ENCODE data around the gene HLA-A.
"Not testable (repeated sequence)": the region's sequence is repeated elsewhere in the genome, so short reads cannot be mapped to it uniquely, and the experiment has no call there.

Gene HLA-A

DNA sequence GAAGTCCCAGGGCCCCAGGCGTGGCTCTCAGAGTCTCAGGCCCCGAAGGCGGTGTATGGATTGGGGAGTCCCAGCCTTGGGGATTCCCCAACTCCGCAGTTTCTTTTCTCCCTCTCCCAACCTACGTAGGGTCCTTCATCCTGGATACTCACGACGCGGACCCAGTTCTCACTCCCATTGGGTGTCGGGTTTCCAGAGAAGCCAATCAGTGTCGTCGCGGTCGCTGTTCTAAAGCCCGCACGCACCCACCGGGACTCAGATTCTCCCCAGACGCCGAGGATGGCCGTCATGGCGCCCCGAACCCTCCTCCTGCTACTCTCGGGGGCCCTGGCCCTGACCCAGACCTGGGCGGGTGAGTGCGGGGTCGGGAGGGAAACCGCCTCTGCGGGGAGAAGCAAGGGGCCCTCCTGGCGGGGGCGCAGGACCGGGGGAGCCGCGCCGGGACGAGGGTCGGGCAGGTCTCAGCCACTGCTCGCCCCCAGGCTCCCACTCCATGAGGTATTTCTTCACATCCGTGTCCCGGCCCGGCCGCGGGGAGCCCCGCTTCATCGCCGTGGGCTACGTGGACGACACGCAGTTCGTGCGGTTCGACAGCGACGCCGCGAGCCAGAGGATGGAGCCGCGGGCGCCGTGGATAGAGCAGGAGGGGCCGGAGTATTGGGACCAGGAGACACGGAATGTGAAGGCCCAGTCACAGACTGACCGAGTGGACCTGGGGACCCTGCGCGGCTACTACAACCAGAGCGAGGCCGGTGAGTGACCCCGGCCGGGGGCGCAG lies at the start of gene HLA-A:
Gene HLA-A, plus strand, starts transcription at position 258 of the 778 bp plus-strand sequence. Its CDS starts 22 bp downstream, at position 280.
- in situ Hi-C loops (cut with HindIII; ENCODE audit: low sequenced_read_pairs): no loop called here

DNA sequence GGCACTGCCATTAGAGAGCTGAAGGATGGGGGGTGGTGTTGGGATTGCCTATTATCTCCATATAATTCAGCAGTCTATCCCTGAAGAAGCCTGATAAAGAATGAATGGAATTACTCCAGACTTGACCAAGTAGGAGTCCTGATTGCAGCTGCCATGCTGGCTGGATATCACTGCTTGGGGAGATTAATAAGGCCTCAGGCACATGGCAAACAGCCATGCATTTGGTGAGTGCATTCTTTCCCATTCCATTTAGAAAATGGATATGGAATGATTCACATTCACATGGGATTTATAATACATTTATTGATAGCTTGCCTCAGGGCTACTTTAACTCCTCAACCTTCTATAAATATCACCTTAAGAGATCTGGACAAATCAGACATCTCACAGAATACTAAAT lies 49.6 kb upstream of the HLA-A start:
- in situ Hi-C loops (cut with HindIII; ENCODE audit: low sequenced_read_pairs): no loop called here

DNA sequence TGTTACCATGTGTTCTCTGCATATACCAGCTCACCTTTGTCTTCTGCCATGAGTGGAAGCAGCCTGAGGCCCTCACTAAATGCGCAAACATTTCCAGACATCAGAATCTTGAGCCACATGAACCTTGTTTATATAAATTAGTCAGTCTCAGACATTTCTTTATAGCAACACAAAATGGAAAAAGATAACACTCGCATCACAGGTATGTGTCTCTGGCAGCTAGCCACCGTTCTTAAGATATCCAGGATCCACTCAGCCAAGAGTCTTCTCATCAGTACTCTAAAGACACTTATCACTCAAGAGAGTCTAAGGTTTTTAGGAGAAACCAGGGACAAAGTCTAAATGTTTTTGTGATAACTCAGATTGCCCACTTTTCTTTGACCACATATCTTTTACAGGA lies 43.1 kb upstream of the HLA-A start:
- in situ Hi-C loops (cut with HindIII; ENCODE audit: low sequenced_read_pairs): no loop called here

- in situ Hi-C loops (cut with HindIII; ENCODE audit: low sequenced_read_pairs): no loop called here
Measured at GRCh38 chr6:29905286-29905685, 37.0 kb upstream of the HLA-A start.

DNA sequence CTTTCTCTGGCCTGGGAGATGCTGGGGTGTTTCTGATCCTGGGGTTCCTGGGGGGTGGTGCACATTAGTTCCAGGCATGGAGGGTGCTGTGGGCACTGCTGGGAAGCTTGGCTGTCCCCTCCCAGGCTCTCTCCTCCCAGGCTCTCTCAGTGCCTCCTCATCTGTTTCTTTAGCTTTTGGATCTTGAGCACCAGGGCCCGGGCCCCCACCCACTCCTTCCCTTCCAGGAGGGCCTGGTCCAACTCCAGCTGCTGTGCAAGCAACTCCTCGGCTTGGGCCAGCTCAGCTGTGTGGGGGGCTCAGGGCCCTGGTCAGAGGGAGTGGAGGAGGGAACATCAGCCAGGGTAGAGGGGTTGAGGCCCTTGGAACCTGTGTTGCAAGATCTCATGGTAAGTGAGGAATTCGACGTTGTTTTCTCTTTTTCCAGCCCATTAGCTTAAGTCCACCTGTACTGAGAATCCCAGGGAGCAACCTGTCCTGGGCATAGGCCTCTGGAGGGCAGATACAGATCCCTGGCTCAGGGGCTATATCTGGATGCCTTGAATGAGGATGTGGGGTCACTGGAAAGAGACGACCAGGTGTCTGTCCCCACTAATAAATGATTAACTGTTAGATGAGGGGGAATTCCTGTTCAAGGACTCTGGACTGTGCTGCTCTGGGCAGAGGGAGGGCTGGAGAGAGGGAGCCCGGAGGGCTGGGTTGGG lies 34.5 kb upstream of the HLA-A start:
- in situ Hi-C loops (cut with HindIII; ENCODE audit: low sequenced_read_pairs): no loop called here

DNA sequence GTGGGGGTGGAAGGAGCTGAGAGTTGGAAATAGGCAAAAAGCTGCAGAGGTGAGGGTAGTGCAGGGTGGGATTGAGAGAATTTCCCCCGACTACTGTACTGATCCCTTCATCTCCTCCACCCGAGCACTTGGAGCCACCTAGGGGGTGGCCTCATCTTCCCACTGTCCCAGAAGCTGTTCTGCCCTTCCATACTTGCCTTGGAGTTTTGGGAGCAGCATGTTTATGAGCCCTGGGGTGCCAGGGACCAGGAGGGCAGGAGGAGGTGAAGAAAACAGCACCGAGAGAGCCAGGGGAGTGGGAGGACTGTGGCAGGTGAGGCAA lies 34.0 kb upstream of the HLA-A start:
- in situ Hi-C loops (cut with HindIII; ENCODE audit: low sequenced_read_pairs): no loop called here

GRCh38 chr6:29908710-29909109 lies 33.6 kb upstream of the HLA-A start:
- in situ Hi-C loops (cut with HindIII; ENCODE audit: low sequenced_read_pairs): no loop called here

DNA sequence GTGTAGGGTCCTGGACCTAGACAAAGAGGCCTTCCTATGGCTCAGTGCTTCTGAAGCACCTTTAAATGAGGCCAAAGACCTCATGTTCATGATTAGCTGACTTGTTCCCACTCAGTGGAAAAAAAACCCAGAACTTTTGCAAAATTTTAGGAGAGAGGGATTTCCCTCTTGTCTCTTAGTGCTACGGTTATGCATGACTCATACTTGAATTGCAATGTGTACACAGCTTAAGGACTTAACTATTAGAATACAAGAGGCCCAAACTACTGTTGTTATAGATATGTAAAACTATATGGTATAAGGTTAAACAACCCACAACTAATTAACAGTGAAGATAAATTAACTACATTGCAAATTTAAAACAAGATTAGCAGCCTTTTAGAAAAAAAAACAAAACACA lies 32.3 kb upstream of the HLA-A start:
- in situ Hi-C loops (cut with HindIII; ENCODE audit: low sequenced_read_pairs): no loop called here

DNA sequence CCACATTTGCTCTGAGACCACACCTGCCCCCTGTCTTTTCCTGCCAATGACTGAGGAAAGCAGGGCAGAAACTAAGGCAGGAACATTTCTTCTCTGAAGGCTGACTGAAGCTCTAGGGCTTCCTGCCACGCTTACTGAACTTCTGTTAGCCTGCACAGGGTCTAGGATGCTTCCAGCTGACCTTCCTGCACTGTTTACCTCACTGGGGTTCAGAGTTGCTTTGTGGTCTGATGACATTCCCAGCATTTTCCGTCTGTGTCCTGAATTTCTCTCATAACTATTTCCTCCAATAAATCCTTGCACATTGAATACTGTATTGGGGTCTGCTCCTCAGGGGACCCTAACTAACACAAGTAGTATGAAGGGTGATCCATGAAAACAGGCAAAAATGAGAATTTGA lies 29.5 kb upstream of the HLA-A start:
- in situ Hi-C loops (cut with HindIII; ENCODE audit: low sequenced_read_pairs): no loop called here

DNA sequence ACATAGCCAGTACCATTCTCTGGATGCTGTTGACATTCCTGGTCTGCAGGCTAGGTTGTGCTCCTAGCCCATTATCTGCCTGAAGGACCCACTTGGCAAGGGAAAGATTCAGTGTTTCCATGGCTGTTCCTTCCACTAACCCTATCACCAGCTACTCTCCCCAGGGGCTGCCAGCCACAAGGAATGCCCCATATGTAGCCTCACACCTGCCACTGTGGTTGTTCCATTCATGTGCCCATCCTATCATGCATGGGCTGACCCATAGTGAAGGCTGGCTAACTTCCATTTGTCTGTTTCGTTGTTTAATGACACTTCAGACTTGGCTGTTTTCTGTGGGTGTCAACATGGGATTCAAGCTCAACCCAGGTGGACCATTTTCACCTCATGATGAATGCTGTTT lies 25.6 kb upstream of the HLA-A start:
- in situ Hi-C loops (cut with HindIII; ENCODE audit: low sequenced_read_pairs): no loop called here

- in situ Hi-C loops (cut with HindIII; ENCODE audit: low sequenced_read_pairs): no loop called here
Measured at GRCh38 chr6:29917857-29918256, 24.5 kb upstream of the HLA-A start.

DNA sequence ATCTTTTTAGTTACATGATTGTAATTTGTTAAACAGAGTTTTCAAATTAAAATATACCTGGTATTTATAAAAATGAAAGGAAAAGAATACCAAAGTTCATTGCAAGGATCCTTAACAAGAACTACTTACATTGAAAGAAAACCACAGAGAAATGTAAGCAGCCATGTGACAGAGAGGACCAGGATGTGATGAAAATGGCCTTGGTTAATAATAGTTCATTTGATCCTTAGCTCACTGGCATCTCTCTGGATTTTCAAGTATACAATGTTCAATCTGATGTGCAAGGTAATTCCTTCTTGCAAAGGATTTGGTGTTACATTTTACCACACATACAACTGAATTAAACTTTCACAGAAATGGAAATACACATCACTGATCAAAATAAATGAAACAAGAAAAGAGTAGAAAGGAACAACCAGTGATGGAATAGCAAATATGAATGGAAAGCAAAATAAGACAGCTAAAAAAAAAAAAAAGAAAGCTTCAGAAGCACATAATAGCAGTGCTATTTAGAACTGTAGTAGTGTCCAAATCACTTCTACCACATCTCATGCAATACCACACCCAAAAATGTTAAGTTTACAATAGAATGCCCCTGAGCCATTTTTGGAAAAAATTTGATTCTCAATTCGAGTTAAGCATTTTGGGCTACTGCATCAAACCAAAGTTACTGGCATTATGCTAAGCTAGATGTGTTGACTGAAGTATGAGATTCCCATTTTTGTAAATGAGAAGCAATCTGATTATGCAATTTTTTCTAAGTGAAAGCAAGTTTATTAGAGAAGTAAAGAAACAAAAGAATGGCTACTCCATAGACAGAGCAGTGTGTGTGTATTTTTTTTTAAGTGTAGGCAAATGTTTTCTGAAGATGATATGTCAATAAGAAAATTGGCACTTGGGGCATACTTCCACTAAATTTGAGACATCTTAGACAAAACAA lies 22.6 kb upstream of the HLA-A start:
- in situ Hi-C loops (cut with HindIII; ENCODE audit: low sequenced_read_pairs): no loop called here

DNA sequence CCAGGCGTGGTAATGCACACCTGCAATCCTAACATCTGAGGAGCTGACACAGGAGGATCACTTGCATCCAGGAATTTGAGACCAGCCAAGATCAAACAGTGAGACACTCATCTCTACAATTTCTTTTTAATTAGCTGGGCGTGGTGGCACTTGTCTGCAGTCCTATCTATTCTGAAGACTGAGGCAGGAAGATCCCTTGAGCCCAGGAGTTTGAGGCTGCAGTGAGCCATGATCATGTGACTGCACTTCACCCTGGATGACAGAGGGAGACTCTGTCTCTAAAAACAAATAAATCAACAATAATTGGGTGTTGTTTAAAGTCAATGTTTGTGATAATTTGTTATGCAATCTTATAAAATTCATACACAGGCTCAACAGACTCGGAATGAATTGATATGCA lies 18.0 kb upstream of the HLA-A start:
- in situ Hi-C loops (cut with HindIII; ENCODE audit: low sequenced_read_pairs): no loop called here

- in situ Hi-C loops (cut with HindIII; ENCODE audit: low sequenced_read_pairs): no loop called here
Measured at GRCh38 chr6:29924731-29925130, 17.6 kb upstream of the HLA-A start.

- in situ Hi-C loops (cut with HindIII; ENCODE audit: low sequenced_read_pairs): no loop called here
Measured at GRCh38 chr6:29925321-29925720, 17.0 kb upstream of the HLA-A start.

DNA sequence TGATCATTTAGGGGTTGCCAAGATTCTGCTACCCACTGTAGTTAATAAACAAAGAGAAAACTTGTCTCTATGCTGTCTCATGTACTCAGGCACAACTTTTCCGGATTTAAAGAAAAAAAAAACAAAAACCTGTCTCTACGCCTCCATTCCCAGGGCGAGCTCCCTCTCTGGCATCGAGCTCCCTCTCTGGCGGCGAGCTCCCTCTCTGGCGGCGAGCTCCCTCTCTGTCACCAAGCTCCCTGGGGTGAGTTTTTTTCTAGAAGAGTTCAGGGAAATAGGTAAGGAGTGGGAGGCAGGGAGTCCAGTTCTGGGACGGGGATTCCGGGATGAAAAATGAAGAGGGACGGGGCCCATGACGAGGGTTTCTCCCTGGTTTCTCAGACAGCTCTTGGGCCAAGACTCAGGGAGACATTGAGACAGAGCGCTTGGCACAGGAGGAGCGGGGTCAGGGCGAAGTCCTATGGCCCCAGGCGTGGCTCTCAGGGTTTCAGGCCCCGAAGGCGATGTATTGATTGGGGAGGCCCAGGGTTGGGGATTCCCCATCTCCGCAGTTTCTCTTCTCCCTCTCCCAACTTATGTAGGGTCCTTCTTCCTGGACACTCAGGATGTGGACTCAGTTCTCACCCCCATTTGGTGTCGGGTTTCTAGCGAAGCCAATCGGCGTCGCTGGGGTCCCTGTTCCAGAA lies 16.5 kb upstream of the HLA-A start:
- in situ Hi-C loops (cut with HindIII; ENCODE audit: low sequenced_read_pairs): no loop called here

DNA sequence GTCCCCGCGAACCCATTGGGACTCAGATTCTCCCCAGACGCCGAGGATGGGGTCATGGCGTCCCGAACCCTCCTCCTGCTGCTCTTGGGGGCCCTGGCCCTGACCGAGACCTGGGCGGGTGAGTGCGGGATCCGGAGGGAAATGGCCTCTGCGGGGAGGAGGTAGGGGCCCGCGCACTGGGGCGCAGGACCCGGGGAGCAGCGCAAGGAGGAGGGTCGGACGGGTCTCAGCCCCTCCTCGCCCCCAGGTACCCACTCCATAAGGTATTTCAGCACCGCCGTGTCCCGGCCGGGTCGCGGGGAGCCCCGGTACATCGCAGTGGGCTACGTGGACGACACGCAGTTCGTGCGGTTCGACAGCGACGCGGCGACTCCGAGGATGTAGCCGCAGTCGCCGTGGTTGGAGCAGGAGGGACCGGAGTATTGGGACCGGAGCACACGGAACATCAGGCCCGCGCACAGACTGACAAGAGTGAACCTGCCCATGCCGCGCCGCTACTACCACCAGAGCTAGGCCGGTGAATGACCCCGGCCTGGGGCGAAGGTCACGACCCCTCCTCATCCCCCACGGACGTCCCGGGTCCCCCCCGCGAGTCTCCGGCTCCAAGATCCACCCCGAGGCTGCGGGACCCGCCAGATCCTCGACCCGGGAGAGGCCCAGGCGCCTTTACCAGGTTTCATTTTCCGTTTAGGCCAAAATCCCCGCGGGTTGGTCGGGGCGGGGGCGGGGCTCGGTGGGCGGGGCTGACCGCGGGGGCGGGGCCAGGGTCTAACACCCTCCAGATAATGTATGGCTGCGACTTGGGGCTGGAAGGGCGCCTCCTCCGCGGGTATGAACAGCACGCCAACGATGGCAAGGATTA lies 15.7 kb upstream of the HLA-A start:
- in situ Hi-C loops (cut with HindIII; ENCODE audit: low sequenced_read_pairs): no loop called here

GRCh38 chr6:29927275-29927569 lies 15.1 kb upstream of the HLA-A start:
- in situ Hi-C loops (cut with HindIII; ENCODE audit: low sequenced_read_pairs): no loop called here

DNA sequence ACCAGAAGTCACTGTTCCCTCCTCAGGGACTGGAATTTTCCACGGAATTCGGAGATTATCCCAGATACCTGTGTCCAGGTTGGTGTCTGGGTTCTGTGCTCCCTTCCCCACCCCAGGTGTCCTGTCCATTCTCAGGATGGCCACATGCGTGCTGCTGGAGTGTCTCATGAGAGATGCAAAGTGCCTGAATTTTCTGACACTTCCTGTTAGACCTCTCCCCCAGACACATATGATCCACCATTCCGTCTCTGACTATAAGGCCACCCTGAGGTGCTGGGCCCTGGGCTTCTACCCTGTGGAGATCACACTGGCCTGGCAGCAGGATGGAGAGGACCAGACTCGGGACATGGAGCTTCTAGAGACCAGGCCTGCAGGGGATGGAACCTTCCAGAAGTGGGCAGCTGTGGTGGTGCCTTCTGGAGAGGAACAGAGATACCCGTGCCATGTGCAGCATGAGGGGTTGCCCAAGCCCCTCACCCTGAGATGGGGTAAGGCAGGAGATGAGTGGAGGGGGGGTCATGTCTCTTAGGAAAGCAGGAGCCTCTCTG lies 14.4 kb upstream of the HLA-A start:
- in situ Hi-C loops (cut with HindIII; ENCODE audit: low sequenced_read_pairs): no loop called here

GRCh38 chr6:29930047-29930446 lies 12.3 kb upstream of the HLA-A start:
- in situ Hi-C loops (cut with HindIII; ENCODE audit: low sequenced_read_pairs): not testable (repeated sequence)
